GM12865 (cell line): ENCODE measurements around the gene SAFB2.

Experiments
- DNase-seq: peaks from one replicate; pipeline ENCODE4 v3.0.0; 2010; ENCODE audit warnings: low read depth
- H3K4me3 ChIP-seq: 2 replicates; pipeline ENCODE4 v1.5.1; 2011; ENCODE audit warnings: mild to moderate bottlenecking, low read depth, low read length, control low read depth
- CTCF ChIP-seq: IDR thresholded peaks from 2 replicates; pipeline ENCODE4 v1.5.1; 2011; ENCODE audit warnings: low read length, control low read depth, low read depth, inconsistent platforms; ENCODE audit not compliant: insufficient read depth; ENCODE audit errors: missing control alignments

Gene SAFB2

GRCh38 chr19:5621311-5621944 is 1.1 kb downstream of the SAFB2 start:
- no peak for TF ChIP-seq CTCF
- no peak for DNase-seq
- H3K4me3 ChIP-seq, result peak overlapping the region; percentile 98

- DNase-seq, result no peak
- H3K4me3 ChIP-seq, result no peak overlapping the region
- no peak for TF ChIP-seq CTCF
Measured at GRCh38 chr19:5619946-5620345, 2.6 kb downstream of the SAFB2 start.

- no peak overlapping the region for H3K4me3 ChIP-seq
- DNase-seq, result no peak
- no peak for TF ChIP-seq CTCF
Measured at GRCh38 chr19:5618591-5618990, 4.0 kb downstream of the SAFB2 start.

- no peak for DNase-seq
- no peak overlapping the region for H3K4me3 ChIP-seq
- no peak for TF ChIP-seq CTCF
Measured at GRCh38 chr19:5617080-5617479, 5.5 kb downstream of the SAFB2 start.

- no peak overlapping the region for H3K4me3 ChIP-seq
- no peak for DNase-seq
- no peak for TF ChIP-seq CTCF
Measured at GRCh38 chr19:5615756-5616327, 6.7 kb downstream of the SAFB2 start.

GRCh38 chr19:5612891-5613865 is 9.4 kb downstream of the SAFB2 start:
- TF ChIP-seq CTCF, result no peak
- DNase-seq, result no peak
- H3K4me3 ChIP-seq, result no peak overlapping the region
